ENCODE measurements around the gene SERPINA9.

Gene SERPINA9

DNA sequence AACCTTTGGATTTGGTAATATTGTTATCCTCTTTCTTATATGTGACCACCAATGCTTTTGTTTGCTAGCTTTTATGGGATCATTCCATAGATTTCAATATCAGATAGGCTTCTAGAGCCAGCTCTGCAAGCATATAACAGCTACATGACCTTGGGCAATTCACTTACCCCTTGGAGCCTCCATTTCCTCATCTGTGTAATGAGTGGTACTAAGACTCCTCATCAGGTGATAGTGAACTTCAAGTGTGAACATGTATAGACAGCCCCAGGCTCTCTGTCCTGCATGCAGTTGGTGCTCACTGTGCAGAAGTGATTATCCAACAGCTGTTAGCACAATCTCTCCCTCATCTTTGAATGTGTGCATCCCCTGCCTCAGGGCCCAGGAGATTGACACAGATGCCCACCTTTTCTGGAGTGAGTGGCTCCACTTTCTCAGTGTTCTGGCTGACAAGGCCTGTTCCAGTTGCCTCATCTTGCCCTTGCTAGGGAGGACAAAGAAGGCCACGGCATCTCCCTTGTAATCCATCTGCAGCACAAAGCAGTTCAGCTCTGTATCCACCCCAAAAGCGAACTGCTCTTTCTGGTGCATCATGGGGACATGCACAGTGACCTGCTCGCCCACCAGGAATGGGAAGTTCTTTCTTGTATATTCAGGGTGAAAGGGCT, 9.2 kb downstream of the SERPINA9 start:
- no peak overlapping the region for H3K4me2 ChIP-seq (ENCODE audit: insufficient read depth, low read length)

DNA sequence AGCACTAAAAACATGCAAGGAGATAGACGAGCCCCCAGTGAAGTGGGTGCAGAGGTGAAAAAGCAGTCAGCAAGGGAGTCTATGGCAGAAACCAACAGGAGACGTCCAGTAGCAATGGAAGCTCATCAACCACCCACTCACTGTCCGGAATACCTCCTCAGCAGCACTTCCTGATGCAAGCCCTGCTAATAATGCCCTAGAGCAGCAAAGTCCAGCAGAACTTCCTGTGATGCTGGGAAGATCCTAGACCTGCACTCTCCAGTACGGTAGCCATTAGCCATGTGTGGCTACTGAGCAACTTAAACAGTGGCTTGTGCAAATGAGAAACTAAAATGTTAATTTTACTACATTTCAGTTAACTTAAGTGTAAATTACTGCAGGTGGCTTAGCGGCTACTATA, 11.0 kb downstream of the SERPINA9 start:
- ATAC-seq (ENCODE audit: insufficient read depth, low read depth) = no peak
- no peak overlapping the region for H3K4me2 ChIP-seq (ENCODE audit: insufficient read depth, low read length)
- no peaks in the 10 kb centered on the region for H3K4me1 ChIP-seq (ENCODE audit: insufficient read depth, low read length)

More for the DNA sequence above, 9.2 kb downstream of the SERPINA9 start:
- TF ChIP-seq, protein P1, sequence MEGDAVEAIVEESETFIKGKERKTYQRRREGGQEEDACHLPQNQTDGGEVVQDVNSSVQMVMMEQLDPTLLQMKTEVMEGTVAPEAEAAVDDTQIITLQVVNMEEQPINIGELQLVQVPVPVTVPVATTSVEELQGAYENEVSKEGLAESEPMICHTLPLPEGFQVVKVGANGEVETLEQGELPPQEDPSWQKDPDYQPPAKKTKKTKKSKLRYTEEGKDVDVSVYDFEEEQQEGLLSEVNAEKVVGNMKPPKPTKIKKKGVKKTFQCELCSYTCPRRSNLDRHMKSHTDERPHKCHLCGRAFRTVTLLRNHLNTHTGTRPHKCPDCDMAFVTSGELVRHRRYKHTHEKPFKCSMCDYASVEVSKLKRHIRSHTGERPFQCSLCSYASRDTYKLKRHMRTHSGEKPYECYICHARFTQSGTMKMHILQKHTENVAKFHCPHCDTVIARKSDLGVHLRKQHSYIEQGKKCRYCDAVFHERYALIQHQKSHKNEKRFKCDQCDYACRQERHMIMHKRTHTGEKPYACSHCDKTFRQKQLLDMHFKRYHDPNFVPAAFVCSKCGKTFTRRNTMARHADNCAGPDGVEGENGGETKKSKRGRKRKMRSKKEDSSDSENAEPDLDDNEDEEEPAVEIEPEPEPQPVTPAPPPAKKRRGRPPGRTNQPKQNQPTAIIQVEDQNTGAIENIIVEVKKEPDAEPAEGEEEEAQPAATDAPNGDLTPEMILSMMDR (IDR thresholded peaks at IDR 0.05; ENCODE audit: borderline replicate concordance, extremely low read depth, low read length, poor library complexity, severe bottlenecking) = no peak
- TF ChIP-seq EZH2 (IDR thresholded peaks at IDR 0.05; ENCODE audit: borderline replicate concordance, low read depth, low read length, severe bottlenecking) = no peak
- Histone ChIP-seq H3K9me3 (ENCODE audit: insufficient read depth, low read length, severe bottlenecking) (peaks cover 9% of the 10 kb centered on the region), H3K27ac (ENCODE audit: low read length) (no peak overlapping the region), H3K36me3 (ENCODE audit: insufficient read depth, low read length) (no peaks in the 10 kb centered on the region), H3K4me1 (ENCODE audit: insufficient read depth, low read length) (no peaks in the 10 kb centered on the region), H3K9ac (ENCODE audit: low read depth, low read length) (no peak overlapping the region), H3K27me3 (ENCODE audit: insufficient read depth, low read length, poor library complexity) (no peaks in the 10 kb centered on the region), H4K20me1 (ENCODE audit: insufficient read depth, low read length) (no peaks in the 10 kb centered on the region), H3K79me2 (ENCODE audit: insufficient read depth, low read length) (no peaks in the 10 kb centered on the region), H2AFZ (ENCODE audit: low read depth, low read length) (no peak overlapping the region), H3K4me3 (ENCODE audit: low read depth in 1 of 2, low read length in 2 of 2) (no peak overlapping the region)
- ATAC-seq (ENCODE audit: insufficient read depth, low read depth) (no peak), DNase-seq (no peak)

DNA sequence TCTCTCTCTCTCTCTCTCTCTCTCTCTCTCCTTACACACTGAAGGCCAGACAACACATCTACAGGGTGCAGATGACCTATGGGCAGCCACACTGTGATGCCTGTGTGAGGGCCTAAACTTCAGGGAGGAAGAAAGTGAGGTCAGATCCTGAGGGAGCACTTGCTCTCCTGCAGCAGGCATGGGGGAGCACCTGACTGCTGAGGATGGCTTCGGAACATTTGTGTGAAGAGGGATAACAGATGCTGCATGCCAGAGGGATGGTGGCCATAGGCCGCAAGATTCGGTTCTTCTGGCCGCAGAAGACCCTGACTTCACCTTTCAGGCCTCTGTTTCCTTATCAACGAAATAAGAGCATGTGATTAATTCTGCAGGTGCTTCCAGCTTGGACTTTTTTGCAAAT, 11.7 kb downstream of the SERPINA9 start:
- ATAC-seq (ENCODE audit: insufficient read depth, low read depth) (no peak), DNase-seq (no peak)
- no peak overlapping the region for H3K27ac ChIP-seq (ENCODE audit: low read length)
- no peaks in the 10 kb centered on the region for H3K4me1 ChIP-seq (ENCODE audit: insufficient read depth, low read length)
- no peak overlapping the region for H3K4me3 ChIP-seq (ENCODE audit: low read depth in 1 of 2, low read length in 2 of 2)
- peaks cover 9% of the 10 kb centered on the region for H3K9me3 ChIP-seq (ENCODE audit: insufficient read depth, low read length, severe bottlenecking)
- H3K79me2 ChIP-seq (ENCODE audit: insufficient read depth, low read length) = no peaks in the 10 kb centered on the region
- H2AFZ ChIP-seq (ENCODE audit: low read depth, low read length) = no peak overlapping the region
- no peaks in the 10 kb centered on the region for H3K27me3 ChIP-seq (ENCODE audit: insufficient read depth, low read length, poor library complexity)
- H3K9ac ChIP-seq (ENCODE audit: low read depth, low read length) = no peak overlapping the region
- TF ChIP-seq EZH2 (IDR thresholded peaks at IDR 0.05; ENCODE audit: borderline replicate concordance, low read depth, low read length, severe bottlenecking) = no peak
- TF ChIP-seq, protein P1 (IDR thresholded peaks at IDR 0.05; ENCODE audit: borderline replicate concordance, extremely low read depth, low read length, poor library complexity, severe bottlenecking) = no peak
- no peaks in the 10 kb centered on the region for H3K36me3 ChIP-seq (ENCODE audit: insufficient read depth, low read length)
- no peaks in the 10 kb centered on the region for H4K20me1 ChIP-seq (ENCODE audit: insufficient read depth, low read length)
- no peak overlapping the region for H3K4me2 ChIP-seq (ENCODE audit: insufficient read depth, low read length)

More for the DNA sequence above, 11.0 kb downstream of the SERPINA9 start:
- no peak for DNase-seq
- Histone ChIP-seq H3K27me3 (ENCODE audit: insufficient read depth, low read length, poor library complexity) (no peaks in the 10 kb centered on the region), H3K79me2 (ENCODE audit: insufficient read depth, low read length) (no peaks in the 10 kb centered on the region), H4K20me1 (ENCODE audit: insufficient read depth, low read length) (no peaks in the 10 kb centered on the region), H3K27ac (ENCODE audit: low read length) (no peak overlapping the region), H3K9me3 (ENCODE audit: insufficient read depth, low read length, severe bottlenecking) (peaks cover 9% of the 10 kb centered on the region), H3K36me3 (ENCODE audit: insufficient read depth, low read length) (no peaks in the 10 kb centered on the region), H3K9ac (ENCODE audit: low read depth, low read length) (no peak overlapping the region), H2AFZ (ENCODE audit: low read depth, low read length) (no peak overlapping the region), H3K4me3 (ENCODE audit: low read depth in 1 of 2, low read length in 2 of 2) (no peak overlapping the region)
- TF ChIP-seq, protein P1 (IDR thresholded peaks at IDR 0.05; ENCODE audit: borderline replicate concordance, extremely low read depth, low read length, poor library complexity, severe bottlenecking) = no peak
- no peak for TF ChIP-seq EZH2 (IDR thresholded peaks at IDR 0.05; ENCODE audit: borderline replicate concordance, low read depth, low read length, severe bottlenecking)
